Measurements from ENCODE around the gene PPP3R1. TPM values are rescaled to one million over a fixed set of nuclear protein-coding genes. Genes with fewer than 3 reads are reported as not detected.

Gene PPP3R1
- total RNA-seq, 1 experiment from 2014 or later = 74.2 TPM

- H2AK5ac ChIP-seq (ENCODE audit: insufficient read length, low read length) = no peak overlapping the region
- H3K27me3 Mint-ChIP-seq (ENCODE audit: low read depth) = no peaks in the 10 kb centered on the region
- H3K18ac ChIP-seq (ENCODE audit: insufficient read length, low read depth, low read length) = no peak overlapping the region
- peaks cover 32% of the 10 kb centered on the region; the same call in 1 of the 2 replicates for H3K79me2 ChIP-seq (ENCODE audit: insufficient read depth, low read length)
- H3K9me3 ChIP-seq (ENCODE audit: control insufficient read depth, low read depth, low read length) = no peaks in the 10 kb centered on the region
- H3K23me2 ChIP-seq (ENCODE audit: insufficient read length, low read depth, low read length, poor library complexity, severe bottlenecking) = no peaks in the 10 kb centered on the region
- no peak overlapping the region for H2BK15ac ChIP-seq (ENCODE audit: low read depth, low read length)
- no peaks in the 10 kb centered on the region; a peak in 1 of 5 replicates for H3K9me3 Mint-ChIP-seq
- H3K79me1 ChIP-seq (ENCODE audit: insufficient read depth, low read depth, low read length, poor library complexity, severe bottlenecking) = peaks cover 10% of the 10 kb centered on the region
- no peak overlapping the region for H2AFZ ChIP-seq (ENCODE audit: low read length)
- no peak for DNase-seq
- no peak overlapping the region for H4K5ac ChIP-seq (ENCODE audit: insufficient read length, low read depth, low read length)
- H3T11ph ChIP-seq (ENCODE audit: low read length) = no peak overlapping the region
- H3K27me3 ChIP-seq (ENCODE audit: insufficient read depth, low read length) = no peaks in the 10 kb centered on the region
- no peaks in the 10 kb centered on the region for H4K20me1 ChIP-seq (ENCODE audit: control insufficient read depth, insufficient read depth, insufficient read length)
- no peak overlapping the region for H3K4me2 ChIP-seq (ENCODE audit: insufficient read depth, insufficient read length, low read length)
- no peak overlapping the region for H3K56ac ChIP-seq (ENCODE audit: insufficient read length, low read depth, low read length)
- no peak overlapping the region for H2BK5ac ChIP-seq (ENCODE audit: insufficient read length, low read length)
- no CpG with 5 or more reads among the region's 2 CpGs for WGBS (ENCODE audit: extremely low coverage, insufficient read length, low lambda C conversion rate)
- no peak overlapping the region for H2BK120ac ChIP-seq (ENCODE audit: low read depth, low read length, poor library complexity, severe bottlenecking)
- H3K23ac ChIP-seq (ENCODE audit: insufficient read length, low read depth, low read length) = no peak overlapping the region
- H3K4me1 ChIP-seq (ENCODE audit: insufficient read depth, low read length) = no peaks in the 10 kb centered on the region
- no peak overlapping the region for H2BK12ac ChIP-seq (ENCODE audit: insufficient read length, low read depth, low read length)
- no peak overlapping the region for H4K91ac ChIP-seq (ENCODE audit: insufficient read length, low read depth, low read length)
- H2BK20ac ChIP-seq (ENCODE audit: low read depth, low read length, poor library complexity, severe bottlenecking) = no peak overlapping the region
- H3K27ac ChIP-seq (ENCODE audit: insufficient read length, low read depth, low read length) = no peak overlapping the region
- peak overlapping the region in 1 of 3 experiments; percentile 37; a peak in 1 of 7 replicates for H3K27ac Mint-ChIP-seq
- H3K14ac ChIP-seq (ENCODE audit: insufficient read depth, low read length) = no peak overlapping the region
- H3K9ac ChIP-seq (ENCODE audit: extremely low read depth, insufficient read length, low read length) = no peak overlapping the region
- no peak overlapping the region for H3K4ac ChIP-seq (ENCODE audit: low read depth, low read length)
- no peak for TF ChIP-seq CTCF (conservative IDR thresholded peaks at IDR 0.05)
- H3K4me1 Mint-ChIP-seq = peaks cover 14 to 21% of the 10 kb centered on the region in 2 experiments
- H3K36me3 Mint-ChIP-seq (ENCODE audit: insufficient read depth in 1 of 3, low read depth in 3 of 3) = peaks cover 3 to 17% (median 9%) of the 10 kb centered on the region in 3 experiments
- H3K4me3 Mint-ChIP-seq = no peak overlapping the region
- no peak overlapping the region for H4K8ac ChIP-seq (replicated peaks; ENCODE audit: insufficient read length, low read depth, low read length)
Observed at GRCh38 chr2:68216454-68217310, 35.6 kb downstream of the PPP3R1 start.

All from H9 (cell line).